ENCODE data around the gene STUB1.
A peak's percentile ranks its signal among the peaks of the same experiment; 100 is the strongest.

The STUB1 gene

GRCh38 chr16:727291-727977 lies 47.2 kb downstream of the STUB1 start:
- peak; percentile 73 for DNase-seq (ENCODE audit: low spot score)
- no peak for TF ChIP-seq CTCF (IDR thresholded peaks at IDR 0.05; ENCODE audit: extremely low read depth, insufficient read depth, missing control alignments)
- in situ Hi-C loops (cut with MboI; ENCODE audit: low pct_unique_long_range_greater_than_20kb, low sequenced_read_pairs, unreplicated experiment), result no loop called here

- in situ Hi-C loops (cut with MboI; ENCODE audit: low pct_unique_long_range_greater_than_20kb, low sequenced_read_pairs, unreplicated experiment), result no loop called here
- TF ChIP-seq CTCF (IDR thresholded peaks at IDR 0.05; ENCODE audit: extremely low read depth, insufficient read depth, missing control alignments), result no peak
- DNase-seq (ENCODE audit: low spot score), result peak; percentile 89
Observed at GRCh38 chr16:728131-728889, 48.1 kb downstream of the STUB1 start.

- no peak for DNase-seq (ENCODE audit: low spot score)
- in situ Hi-C loops (cut with MboI; ENCODE audit: low pct_unique_long_range_greater_than_20kb, low sequenced_read_pairs, unreplicated experiment), result no loop called here
- no peak for TF ChIP-seq CTCF (IDR thresholded peaks at IDR 0.05; ENCODE audit: extremely low read depth, insufficient read depth, missing control alignments)
Observed at GRCh38 chr16:728890-729744, 48.9 kb downstream of the STUB1 start.

GRCh38 chr16:729768-730665 lies 49.8 kb downstream of the STUB1 start:
- no peak for TF ChIP-seq CTCF (IDR thresholded peaks at IDR 0.05; ENCODE audit: extremely low read depth, insufficient read depth, missing control alignments)
- in situ Hi-C loops (cut with MboI; ENCODE audit: low pct_unique_long_range_greater_than_20kb, low sequenced_read_pairs, unreplicated experiment), result no loop called here
- DNase-seq (ENCODE audit: low spot score), result no peak

- no peak for DNase-seq (ENCODE audit: low spot score)
- no peak for TF ChIP-seq CTCF (IDR thresholded peaks at IDR 0.05; ENCODE audit: extremely low read depth, insufficient read depth, missing control alignments)
- in situ Hi-C loops (cut with MboI; ENCODE audit: low pct_unique_long_range_greater_than_20kb, low sequenced_read_pairs, unreplicated experiment), result no loop called here
Observed at GRCh38 chr16:730666-731509, 50.7 kb downstream of the STUB1 start.
